M059J (cell line): ENCODE data around the gene DOLK. TPM values are rescaled to one million over a fixed set of nuclear protein-coding genes. Genes with fewer than 3 reads are reported as not detected.
A peak's percentile ranks its signal among the peaks of the same experiment; 100 is the strongest.

Experiments
- DNase-seq: peaks from one replicate; pipeline ENCODE4 v3.0.0-alpha.2; 2012; ENCODE audit warnings: low read depth
- total RNA-seq: library from RNA; depleted of rRNA; stranded (reverse); fragments of >200 nt; shearing (Covaris generic); gene quantifications from 2 replicates; pipeline ENCODE4 v1.2.3, GENCODE V29; 2014

DOLK gene
- total RNA-seq, 1 experiment from 2014 or later: 29.8 TPM

GRCh38 chr9:128933731-128934130, 13.7 kb downstream of the DOLK start:
- DNase-seq: no peak

GRCh38 chr9:128929560-128929959, 17.8 kb downstream of the DOLK start:
- no peak for DNase-seq

- no peak for DNase-seq
Measured at GRCh38 chr9:128928624-128929023, 18.8 kb downstream of the DOLK start.

GRCh38 chr9:128927731-128928411, 19.5 kb downstream of the DOLK start:
- peak; percentile 60 for DNase-seq

DNA sequence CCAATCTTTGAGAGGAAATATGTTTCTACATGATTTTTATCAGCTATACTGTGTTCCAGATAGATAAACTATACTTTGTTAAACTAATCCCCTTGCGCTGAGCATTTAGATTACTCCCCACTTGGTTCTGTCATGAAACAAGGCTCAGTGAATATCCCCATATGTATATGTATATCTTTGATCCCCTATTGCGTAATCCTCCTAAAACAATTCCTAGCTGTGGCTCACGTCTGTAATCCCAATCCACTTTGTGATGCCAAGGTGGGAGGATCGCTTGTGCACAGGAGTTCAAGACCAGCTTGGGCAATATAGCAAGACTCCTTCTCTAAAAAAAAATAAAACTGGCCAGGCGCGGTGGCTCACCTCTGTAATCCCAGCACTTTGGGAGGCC, 23.9 kb downstream of the DOLK start:
- no peak for DNase-seq

DNA sequence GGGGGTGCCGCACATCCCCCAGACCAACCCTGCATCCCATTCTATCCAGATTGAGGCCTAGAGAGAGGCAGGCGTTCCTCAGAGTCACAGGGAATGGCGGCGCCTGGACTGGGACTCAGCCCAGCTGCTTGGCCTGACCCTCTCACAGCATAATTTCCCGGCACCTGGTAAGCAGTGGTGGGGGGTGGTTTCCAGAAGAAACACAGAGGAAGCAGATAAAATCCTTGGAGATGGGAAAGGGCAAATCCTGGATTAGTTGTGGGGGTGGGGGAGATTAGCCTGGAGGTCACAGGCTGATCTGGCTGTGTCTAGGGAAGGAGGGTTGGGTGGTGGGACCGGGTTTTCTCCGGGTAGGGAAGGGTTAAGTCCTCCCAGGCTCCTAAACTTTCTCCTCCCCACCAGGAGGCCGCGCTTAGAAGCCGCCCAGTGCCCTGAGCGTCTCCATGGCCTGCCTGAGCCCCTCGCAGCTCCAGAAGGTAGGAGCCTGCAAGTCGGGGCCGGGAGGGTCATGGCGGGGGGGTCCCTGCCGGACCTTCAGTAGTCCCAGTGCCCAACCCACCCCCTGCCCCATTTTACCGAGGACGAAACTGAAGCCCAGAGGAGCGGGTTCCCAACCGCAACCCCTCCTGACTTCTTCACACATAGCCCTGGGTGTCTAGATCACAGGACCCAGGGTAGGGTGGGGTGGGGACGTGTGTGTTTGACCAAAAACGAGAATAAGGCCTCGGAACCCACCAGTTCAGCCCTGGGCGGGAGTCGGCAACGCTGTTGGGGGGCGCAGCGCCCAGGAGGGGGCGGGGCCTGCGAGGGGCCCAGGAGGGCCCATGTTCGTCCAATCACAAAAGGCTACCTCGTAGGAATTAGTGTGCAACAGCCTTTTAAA, 25.3 kb downstream of the DOLK start:
- DNase-seq: no peak

- peak; percentile 75 for DNase-seq
Measured at GRCh38 chr9:128920381-128921058, 26.9 kb downstream of the DOLK start, which contains the start of gene PHYHD1. Gene PHYHD1, plus strand, starts transcription at chr9:128920982. Its CDS starts 1,342 bp downstream, at chr9:128922324.

GRCh38 chr9:128919402-128920089, 27.9 kb downstream of the DOLK start:
- no peak for DNase-seq

DNA sequence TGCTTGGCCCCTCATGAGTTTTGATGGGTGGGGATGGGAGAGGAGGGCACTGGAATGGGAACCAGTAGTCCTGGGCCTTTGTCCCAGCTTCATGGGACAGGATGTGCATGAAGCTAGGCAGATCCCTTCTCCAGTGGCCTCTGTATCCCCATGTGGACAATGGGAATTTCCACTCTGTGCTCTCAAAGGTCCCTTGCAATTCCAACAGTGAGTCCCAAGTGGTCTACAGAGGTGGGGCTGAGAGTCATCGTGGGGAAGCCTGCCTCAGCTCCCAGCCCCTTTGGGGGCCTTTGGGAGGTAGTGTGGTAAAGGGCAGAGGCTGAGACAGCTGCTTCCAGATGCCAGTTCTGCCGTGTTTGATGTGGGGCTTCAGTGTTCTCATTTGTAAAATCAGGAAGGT, 28.5 kb downstream of the DOLK start:
- no peak for DNase-seq

DNA sequence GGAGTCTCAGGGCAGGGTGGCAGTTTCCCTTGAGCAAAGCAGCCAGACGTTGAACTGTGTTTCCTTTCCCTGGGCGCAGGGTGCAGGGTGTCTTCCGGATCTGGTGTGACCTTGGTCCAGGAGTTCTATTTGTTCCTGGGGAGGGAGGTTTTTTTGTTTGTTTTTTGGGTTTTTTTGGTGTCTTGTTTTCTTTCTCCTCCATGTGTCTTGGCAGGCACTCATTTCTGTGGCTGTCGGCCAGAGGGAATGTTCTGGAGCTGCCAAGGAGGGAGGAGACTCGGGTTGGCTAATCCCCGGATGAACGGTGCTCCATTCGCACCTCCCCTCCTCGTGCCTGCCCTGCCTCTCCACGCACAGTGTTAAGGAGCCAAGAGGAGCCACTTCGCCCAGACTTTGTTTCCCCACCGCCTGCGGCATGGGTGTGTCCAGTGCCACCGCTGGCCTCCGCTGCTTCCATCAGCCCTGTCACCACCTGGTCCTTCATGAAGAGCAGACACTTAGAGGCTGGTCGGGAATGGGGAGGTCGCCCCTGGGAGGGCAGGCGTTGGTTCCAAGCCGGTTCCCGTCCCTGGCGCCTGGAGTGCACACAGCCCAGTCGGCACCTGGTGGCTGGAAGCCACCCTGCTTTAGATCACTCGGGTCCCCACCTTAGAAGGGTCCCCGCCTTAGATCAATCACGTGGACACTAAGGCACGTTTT, 30.1 kb downstream of the DOLK start:
- peak; percentile 22 for DNase-seq

GRCh38 chr9:128916745-128917144, 30.7 kb downstream of the DOLK start:
- no peak for DNase-seq

- DNase-seq: peak; percentile 63
Measured at GRCh38 chr9:128916204-128916603, 31.2 kb downstream of the DOLK start.

- no peak for DNase-seq
Measured at GRCh38 chr9:128913995-128914772, 33.2 kb downstream of the DOLK start.

- DNase-seq: no peak
Measured at GRCh38 chr9:128913048-128913900, 34.1 kb downstream of the DOLK start.

DNA sequence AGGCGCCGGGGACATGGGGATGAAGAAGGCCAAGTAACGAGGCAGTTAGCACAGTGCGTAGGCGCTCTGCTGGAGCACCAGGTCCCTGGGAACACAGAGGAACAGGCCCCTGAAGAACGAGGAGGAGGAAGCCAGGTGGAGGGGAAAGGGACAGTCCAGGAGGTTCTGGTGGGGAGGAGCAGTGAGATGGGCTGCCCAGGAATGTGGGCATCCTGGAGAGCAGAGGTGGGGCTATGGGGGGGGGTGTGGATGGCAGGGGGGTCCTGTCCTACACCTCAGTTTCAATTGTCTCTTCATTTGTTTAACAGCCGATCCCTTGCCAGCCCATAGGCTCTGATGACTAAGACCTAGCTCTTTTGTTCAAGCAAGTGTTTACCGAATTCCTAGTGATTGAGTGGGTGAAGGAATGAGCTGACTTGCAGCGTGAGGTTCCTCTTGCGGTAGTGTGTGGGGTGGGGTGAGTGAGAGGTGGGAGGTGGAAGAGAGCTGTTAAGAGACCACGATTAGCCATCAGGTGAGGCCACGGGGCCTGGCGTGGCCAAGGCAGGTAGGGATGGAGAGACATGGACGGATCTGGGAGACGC, 35.0 kb downstream of the DOLK start:
- peak; percentile 96 for DNase-seq

- peak; percentile 90 for DNase-seq
Measured at GRCh38 chr9:128911529-128912035, 35.8 kb downstream of the DOLK start.

DNA sequence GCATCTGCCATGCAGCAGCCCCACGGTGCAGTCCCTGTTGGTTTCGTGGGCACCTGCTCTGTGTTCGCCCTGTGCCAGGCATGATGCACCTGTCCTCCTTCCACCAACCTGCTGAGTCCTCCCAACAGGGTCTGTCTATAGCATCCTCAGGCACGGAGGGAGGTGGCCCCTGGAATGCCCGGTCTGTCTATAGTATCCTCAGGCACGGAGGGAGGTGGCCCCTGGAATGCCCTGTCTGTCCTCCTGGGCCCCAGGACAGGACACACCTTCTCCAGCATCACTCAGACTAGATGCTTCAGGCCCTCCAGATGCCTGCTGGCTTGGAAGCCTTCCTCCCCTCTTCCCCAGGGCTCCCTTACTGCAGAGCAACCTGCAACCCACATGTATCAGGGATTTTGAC, 36.5 kb downstream of the DOLK start:
- peak; percentile 30 for DNase-seq

DNA sequence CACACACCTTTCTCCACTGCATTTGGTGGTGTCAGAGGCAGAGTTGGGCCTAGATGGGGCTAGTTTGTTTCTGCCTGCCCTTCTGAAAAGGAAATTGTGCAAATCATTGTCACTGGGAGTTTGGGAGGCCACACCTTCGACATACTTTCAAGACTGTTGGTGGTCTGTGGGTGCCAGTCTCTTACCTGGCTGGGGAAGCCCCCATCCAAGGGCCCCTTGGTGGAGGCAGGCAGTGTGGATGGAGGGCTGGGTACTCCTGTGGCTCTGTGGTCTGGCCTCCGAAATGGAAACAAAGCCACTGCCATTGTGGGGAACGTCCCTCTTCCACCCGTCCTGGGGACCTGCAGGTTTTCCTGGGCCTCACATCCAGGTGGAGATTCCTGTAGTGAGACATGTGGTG, 37.5 kb downstream of the DOLK start:
- DNase-seq: no peak

GRCh38 chr9:128908372-128908771, 39.0 kb downstream of the DOLK start:
- DNase-seq: no peak
